Chondrocyte (in vitro differentiated cells): ENCODE measurements around the gene ANHX. TPM values are rescaled to one million over a fixed set of nuclear protein-coding genes. Genes with fewer than 3 reads are reported as not detected.

Experiments used
- DNase-seq: peaks from one replicate; pipeline ENCODE4 v3.0.0; 2021; ENCODE audit warnings: mixed read lengths, low spot score
- H3K27ac Mint-ChIP-seq: one replicate; pipeline ENCODE4 v1.8.0; 2021; ENCODE audit warnings: mild to moderate bottlenecking, moderate library complexity, mixed read lengths; ENCODE audit not compliant: unreplicated experiment
- H3K27me3 Mint-ChIP-seq: 2 replicates; pipeline ENCODE4 v1.8.0; 2021; ENCODE audit warnings: low read depth, mixed read lengths
- H3K36me3 Mint-ChIP-seq: 2 replicates; pipeline ENCODE4 v1.8.0; 2021; ENCODE audit warnings: low read depth, mixed read lengths
- H3K4me1 Mint-ChIP-seq: 2 replicates; pipeline ENCODE4 v1.8.0; 2021; ENCODE audit warnings: low read depth, mild to moderate bottlenecking, mixed read lengths
- H3K4me3 Mint-ChIP-seq: one replicate; pipeline ENCODE4 v1.8.0; 2021; ENCODE audit warnings: mild to moderate bottlenecking, moderate library complexity, mixed read lengths; ENCODE audit not compliant: unreplicated experiment
- H3K9me3 Mint-ChIP-seq: 2 replicates; pipeline ENCODE4 v1.8.0; 2021; ENCODE audit warnings: low read depth, mixed read lengths
- total RNA-seq: library from RNA; stranded (reverse); gene quantifications from 3 replicates; pipeline ENCODE4 v1.2.1, GENCODE V29; 2021
- TF ChIP-seq, protein P1 (sequence below): fragments of 200-600 bp; sonication (generic); IDR thresholded peaks from 2 replicates; pipeline ENCODE4 v1.5.0; 2021; ENCODE audit warnings: antibody characterized with exemption, mild to moderate bottlenecking, moderate library complexity

ANHX gene
- total RNA-seq, 1 donor from 2014 or later, result not detected

DNA sequence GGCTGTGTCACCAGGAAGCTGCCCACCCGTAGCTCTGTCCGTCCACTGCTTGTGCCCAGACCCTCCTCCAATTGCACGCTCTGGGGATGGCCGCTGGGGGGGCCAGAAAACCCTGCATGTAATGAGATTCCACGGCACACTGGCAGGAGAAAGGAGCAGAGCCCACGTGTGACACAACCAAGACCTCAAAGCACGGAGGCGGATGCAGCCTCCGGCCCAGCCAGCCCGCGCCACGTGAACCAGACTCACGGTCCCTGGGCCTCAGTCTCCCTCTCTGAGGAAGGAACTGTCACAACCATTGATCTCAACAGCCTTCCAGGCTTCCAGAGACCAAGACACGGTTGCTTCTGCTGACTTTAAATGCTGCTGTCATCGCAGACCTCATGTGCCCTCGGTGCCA is 14.4 kb downstream of the ANHX start:
- no peak overlapping the region for H3K4me3 Mint-ChIP-seq
- H3K27me3 Mint-ChIP-seq, result no peaks in the 10 kb centered on the region
- no peaks in the 10 kb centered on the region for H3K36me3 Mint-ChIP-seq
- no peak for DNase-seq
- H3K9me3 Mint-ChIP-seq, result peaks cover 51% of the 10 kb centered on the region
- TF ChIP-seq, protein P1, sequence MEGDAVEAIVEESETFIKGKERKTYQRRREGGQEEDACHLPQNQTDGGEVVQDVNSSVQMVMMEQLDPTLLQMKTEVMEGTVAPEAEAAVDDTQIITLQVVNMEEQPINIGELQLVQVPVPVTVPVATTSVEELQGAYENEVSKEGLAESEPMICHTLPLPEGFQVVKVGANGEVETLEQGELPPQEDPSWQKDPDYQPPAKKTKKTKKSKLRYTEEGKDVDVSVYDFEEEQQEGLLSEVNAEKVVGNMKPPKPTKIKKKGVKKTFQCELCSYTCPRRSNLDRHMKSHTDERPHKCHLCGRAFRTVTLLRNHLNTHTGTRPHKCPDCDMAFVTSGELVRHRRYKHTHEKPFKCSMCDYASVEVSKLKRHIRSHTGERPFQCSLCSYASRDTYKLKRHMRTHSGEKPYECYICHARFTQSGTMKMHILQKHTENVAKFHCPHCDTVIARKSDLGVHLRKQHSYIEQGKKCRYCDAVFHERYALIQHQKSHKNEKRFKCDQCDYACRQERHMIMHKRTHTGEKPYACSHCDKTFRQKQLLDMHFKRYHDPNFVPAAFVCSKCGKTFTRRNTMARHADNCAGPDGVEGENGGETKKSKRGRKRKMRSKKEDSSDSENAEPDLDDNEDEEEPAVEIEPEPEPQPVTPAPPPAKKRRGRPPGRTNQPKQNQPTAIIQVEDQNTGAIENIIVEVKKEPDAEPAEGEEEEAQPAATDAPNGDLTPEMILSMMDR, result no peak
- H3K27ac Mint-ChIP-seq, result no peak overlapping the region
- H3K4me1 Mint-ChIP-seq, result no peaks in the 10 kb centered on the region

DNA sequence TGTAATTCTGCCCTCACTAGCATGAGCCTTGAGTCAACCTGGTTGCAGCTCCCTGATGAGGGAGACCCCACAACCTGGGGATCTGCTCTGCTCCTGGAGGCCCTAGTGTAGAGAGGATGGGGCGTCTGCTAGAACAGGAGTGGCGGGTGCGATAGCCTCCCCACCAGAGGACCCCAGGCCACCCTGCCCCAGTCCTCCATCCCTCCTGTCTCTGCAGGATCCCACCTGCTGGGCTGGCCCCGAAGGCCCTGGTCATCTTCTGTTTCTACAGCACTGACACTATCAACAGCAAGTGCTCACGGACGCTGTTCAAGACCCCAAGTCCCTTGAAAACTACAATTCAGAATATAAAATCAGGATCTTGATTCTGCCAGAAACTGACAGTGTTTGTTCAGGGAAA is 15.2 kb downstream of the ANHX start:
- Mint-ChIP-seq H3K4me1 (no peaks in the 10 kb centered on the region), H3K4me3 (no peak overlapping the region)
- TF ChIP-seq, protein P1, result no peak

DNA sequence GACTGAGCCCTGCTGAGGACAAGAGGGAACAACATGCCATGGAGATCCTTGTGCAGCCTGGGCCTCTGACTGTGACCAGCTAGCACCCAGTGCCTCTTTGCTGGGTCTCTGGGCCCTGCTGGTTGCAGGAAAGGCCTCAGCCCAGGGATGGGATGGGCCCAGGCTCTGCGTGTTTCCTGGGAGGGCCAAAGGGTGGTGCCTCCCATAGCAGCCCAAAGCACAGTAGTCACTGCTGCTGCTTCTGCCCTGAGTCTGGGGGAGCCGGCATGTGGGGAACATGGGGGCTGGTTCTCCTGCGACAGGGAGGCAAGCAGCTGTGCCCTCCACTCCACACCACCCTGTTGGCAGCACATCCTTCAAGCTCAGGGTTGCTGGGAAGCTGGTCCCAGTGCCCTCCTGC is 18.5 kb downstream of the ANHX start:
- H3K36me3 Mint-ChIP-seq, result no peaks in the 10 kb centered on the region
- TF ChIP-seq, protein P1, result no peak
- H3K4me3 Mint-ChIP-seq, result no peak overlapping the region
- H3K4me1 Mint-ChIP-seq, result no peaks in the 10 kb centered on the region
- DNase-seq, result no peak
- peaks cover 61% of the 10 kb centered on the region for H3K9me3 Mint-ChIP-seq
- H3K27ac Mint-ChIP-seq, result no peak overlapping the region
- no peaks in the 10 kb centered on the region for H3K27me3 Mint-ChIP-seq

More for the DNA sequence above, 15.2 kb downstream of the ANHX start:
- Mint-ChIP-seq H3K9me3 (peaks cover 55% of the 10 kb centered on the region), H3K36me3 (no peaks in the 10 kb centered on the region), H3K27me3 (no peaks in the 10 kb centered on the region), H3K27ac (no peak overlapping the region)
- no peak for DNase-seq

DNA sequence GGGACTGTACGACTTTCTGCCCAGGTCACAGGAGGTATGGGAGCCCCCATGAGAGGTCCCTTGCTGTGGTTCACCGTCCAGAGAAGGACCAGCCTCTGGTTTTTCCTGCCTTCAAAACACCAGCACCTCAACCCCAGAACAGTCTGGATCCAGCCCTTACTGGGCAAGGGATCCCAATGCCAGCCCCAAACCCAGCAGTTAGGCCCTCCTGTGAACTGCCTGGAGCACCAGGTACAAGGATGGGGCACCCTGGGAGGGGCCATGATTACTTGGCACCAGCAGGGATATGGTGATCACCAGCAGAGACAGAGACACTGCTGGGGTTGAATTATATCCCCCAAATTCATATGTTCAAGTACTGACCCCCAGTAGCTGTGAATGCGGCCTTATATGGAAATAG is 20.0 kb downstream of the ANHX start:
- TF ChIP-seq, protein P1, result no peak
- no peak overlapping the region for H3K4me3 Mint-ChIP-seq
- H3K27ac Mint-ChIP-seq, result no peak overlapping the region
- H3K36me3 Mint-ChIP-seq, result no peaks in the 10 kb centered on the region
- H3K9me3 Mint-ChIP-seq, result peaks cover 66% of the 10 kb centered on the region
- no peak for DNase-seq
- no peaks in the 10 kb centered on the region for H3K27me3 Mint-ChIP-seq
- no peaks in the 10 kb centered on the region for H3K4me1 Mint-ChIP-seq

DNA sequence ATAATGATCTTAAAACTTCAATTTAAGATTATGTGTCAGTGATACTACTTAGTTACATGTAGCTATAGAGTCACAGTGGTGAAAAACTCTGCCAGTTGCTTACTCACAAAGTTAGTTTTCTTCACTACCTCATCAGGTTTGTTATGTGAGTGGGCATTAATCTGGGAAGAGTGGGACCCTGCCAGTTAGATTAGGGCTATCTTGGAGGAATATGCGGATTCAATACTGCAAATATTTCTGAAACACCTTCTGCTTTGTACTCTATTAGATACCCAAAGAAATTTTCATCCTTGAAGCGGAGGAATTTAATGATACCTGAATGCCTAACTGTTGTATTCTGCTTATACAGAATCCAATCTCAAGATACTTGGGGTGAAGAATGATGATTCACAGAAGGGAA is 29.3 kb downstream of the ANHX start:
- Mint-ChIP-seq H3K27me3 (no peaks in the 10 kb centered on the region), H3K36me3 (peaks cover 59% of the 10 kb centered on the region), H3K9me3 (peaks cover 68% of the 10 kb centered on the region), H3K27ac (no peak overlapping the region), H3K4me3 (no peak overlapping the region), H3K4me1 (no peaks in the 10 kb centered on the region)
- TF ChIP-seq, protein P1, result no peak
- no peak for DNase-seq
